Glutamatergic neuron (in vitro differentiated cells): ENCODE measurements around the gene GNAQ. TPM values are rescaled to one million over a fixed set of nuclear protein-coding genes. Genes with fewer than 3 reads are reported as not detected.

Experiments used
- DNase-seq: peaks from one replicate; pipeline ENCODE4 v3.0.0; 2022
- H3K27ac Mint-ChIP-seq: one replicate; pipeline ENCODE4 v1.8.0; 2020; ENCODE audit warnings: mild to moderate bottlenecking, mixed read lengths, inconsistent platforms; ENCODE audit not compliant: unreplicated experiment
- H3K27me3 Mint-ChIP-seq: one replicate; pipeline ENCODE4 v1.8.0; 2020; ENCODE audit warnings: mild to moderate bottlenecking, moderate library complexity, mixed read lengths, inconsistent platforms; ENCODE audit not compliant: unreplicated experiment
- H3K36me3 Mint-ChIP-seq: one replicate; pipeline ENCODE4 v1.8.0; 2020; ENCODE audit warnings: mild to moderate bottlenecking, mixed read lengths, inconsistent platforms; ENCODE audit not compliant: unreplicated experiment
- H3K4me1 Mint-ChIP-seq: one replicate; pipeline ENCODE4 v1.8.0; 2020; ENCODE audit warnings: mild to moderate bottlenecking, low read depth, mixed read lengths, inconsistent platforms; ENCODE audit not compliant: unreplicated experiment
- H3K4me3 Mint-ChIP-seq: one replicate; pipeline ENCODE4 v1.8.0; 2020; ENCODE audit warnings: mild to moderate bottlenecking, mixed read lengths, inconsistent platforms; ENCODE audit not compliant: unreplicated experiment
- H3K9me3 Mint-ChIP-seq: one replicate; pipeline ENCODE4 v1.8.0; 2020; ENCODE audit warnings: mild to moderate bottlenecking, moderate library complexity, mixed read lengths, inconsistent platforms; ENCODE audit not compliant: unreplicated experiment
- CTCF ChIP-seq: fragments of 200-600 bp; sonication (generic); IDR thresholded peaks from one replicate; pipeline ENCODE4 v1.5.0; 2021; ENCODE audit not compliant: partially characterized antibody, unreplicated experiment
- total RNA-seq: library from RNA; stranded (reverse); fragmentation: NEBNext Ultra II Directional; extraction: Animal tissue kit (Norgen Biotek cat#: 25700); gene quantifications from one replicate; pipeline ENCODE4 v1.2.1, GENCODE V29; 2021; ENCODE audit not compliant: unreplicated experiment

The GNAQ gene
- total RNA-seq, 1 donor from 2014 or later, result 72.8 TPM

- no peak overlapping the region for H3K4me3 Mint-ChIP-seq
- H3K27me3 Mint-ChIP-seq, result no peaks in the 10 kb centered on the region
- peaks cover 23% of the 10 kb centered on the region for H3K4me1 Mint-ChIP-seq
- no peak for TF ChIP-seq CTCF
- H3K36me3 Mint-ChIP-seq, result no peaks in the 10 kb centered on the region
- H3K9me3 Mint-ChIP-seq, result peaks cover 5% of the 10 kb centered on the region
- H3K27ac Mint-ChIP-seq, result no peak overlapping the region
- DNase-seq, result no peak
Measured at GRCh38 chr9:77841739-77842386, 189.7 kb downstream of the GNAQ start.

GRCh38 chr9:77839459-77840140 lies 192.0 kb downstream of the GNAQ start:
- Mint-ChIP-seq H3K36me3 (no peaks in the 10 kb centered on the region), H3K9me3 (no peaks in the 10 kb centered on the region), H3K27me3 (no peaks in the 10 kb centered on the region), H3K27ac (no peak overlapping the region), H3K4me1 (peaks cover 11% of the 10 kb centered on the region), H3K4me3 (no peak overlapping the region)
- no peak for TF ChIP-seq CTCF
- no peak for DNase-seq

GRCh38 chr9:77838986-77839385 lies 192.6 kb downstream of the GNAQ start:
- peak overlapping the region; percentile 62 for H3K27ac Mint-ChIP-seq
- H3K36me3 Mint-ChIP-seq, result no peaks in the 10 kb centered on the region
- H3K9me3 Mint-ChIP-seq, result no peaks in the 10 kb centered on the region
- no peak overlapping the region for H3K4me3 Mint-ChIP-seq
- peaks cover 11% of the 10 kb centered on the region for H3K4me1 Mint-ChIP-seq
- no peaks in the 10 kb centered on the region for H3K27me3 Mint-ChIP-seq
- no peak for DNase-seq
- no peak for TF ChIP-seq CTCF

GRCh38 chr9:77834898-77835488 lies 196.6 kb downstream of the GNAQ start:
- no peak for TF ChIP-seq CTCF
- Mint-ChIP-seq H3K9me3 (no peaks in the 10 kb centered on the region), H3K27ac (no peak overlapping the region), H3K36me3 (no peaks in the 10 kb centered on the region), H3K4me1 (peaks cover 5% of the 10 kb centered on the region), H3K4me3 (no peak overlapping the region), H3K27me3 (no peaks in the 10 kb centered on the region)
- no peak for DNase-seq
